ENCODE results near the gene ACSS3. TPM values are rescaled to one million over a fixed set of nuclear protein-coding genes. Genes with fewer than 3 reads are reported as not detected.
A peak's percentile ranks its signal among the peaks of the same experiment; 100 is the strongest.

ACSS3 gene
- total RNA-seq, 3 donors from 2014 or later: 0.69 to 6.4 (median 1.9) TPM

- no peaks in the 10 kb centered on the region for H3K36me3 ChIP-seq (ENCODE audit: low read depth)
- DNase-seq (no peak), ATAC-seq (no peak)
- H3K4me3 ChIP-seq: no peak overlapping the region
- no peaks in the 10 kb centered on the region for H3K4me1 ChIP-seq (ENCODE audit: low read depth)
- intact Hi-C loops (cut with DNase I, micrococcal nuclease): no loop called here
- no peaks in the 10 kb centered on the region for H3K9me3 ChIP-seq
- TF ChIP-seq CTCF (IDR thresholded peaks at IDR 0.05): no peak
Measured at GRCh38 chr12:81070846-81071245, 7.0 kb upstream of the ACSS3 start.

GRCh38 chr12:81075539-81075938 is 2.3 kb upstream of the ACSS3 start:
- no peaks in the 10 kb centered on the region for H3K36me3 ChIP-seq (ENCODE audit: low read depth)
- TF ChIP-seq CTCF (IDR thresholded peaks at IDR 0.05): no peak
- no peak for ATAC-seq
- intact Hi-C loops (cut with DNase I, micrococcal nuclease): no loop called here
- H3K4me3 ChIP-seq: no peak overlapping the region
- no peaks in the 10 kb centered on the region for H3K9me3 ChIP-seq
- H3K4me1 ChIP-seq (ENCODE audit: low read depth): no peaks in the 10 kb centered on the region
- DNase-seq: no peak

- TF ChIP-seq CTCF (IDR thresholded peaks at IDR 0.05): no peak
- no peaks in the 10 kb centered on the region for H3K4me1 ChIP-seq (ENCODE audit: low read depth)
- no peak overlapping the region for H3K4me3 ChIP-seq
- ATAC-seq: no peak
- H3K9me3 ChIP-seq: no peaks in the 10 kb centered on the region
- H3K36me3 ChIP-seq (ENCODE audit: low read depth): no peaks in the 10 kb centered on the region
- intact Hi-C loops (cut with DNase I, micrococcal nuclease): no loop called here
- DNase-seq: no peak
Measured at GRCh38 chr12:81077329-81077685, 572 bp upstream of the ACSS3 start.

- intact Hi-C loops (cut with DNase I, micrococcal nuclease): no loop called here
- ATAC-seq (peak; percentile 44), DNase-seq (peak in 1 of 3 donors; percentile 5)
- no peaks in the 10 kb centered on the region for H3K4me1 ChIP-seq (ENCODE audit: low read depth)
- no peak overlapping the region for H3K4me3 ChIP-seq
- no peaks in the 10 kb centered on the region for H3K36me3 ChIP-seq (ENCODE audit: low read depth)
- H3K9me3 ChIP-seq: no peaks in the 10 kb centered on the region
- no peak for TF ChIP-seq CTCF (IDR thresholded peaks at IDR 0.05)
Measured at GRCh38 chr12:81078469-81079196, 754 bp downstream of the ACSS3 start.

- DNase-seq (no peak), ATAC-seq (peak; percentile 20)
- Histone ChIP-seq H3K9me3 (no peaks in the 10 kb centered on the region), H3K36me3 (ENCODE audit: low read depth) (no peaks in the 10 kb centered on the region), H3K4me1 (ENCODE audit: low read depth) (no peaks in the 10 kb centered on the region), H3K4me3 (no peak overlapping the region)
- TF ChIP-seq CTCF (IDR thresholded peaks at IDR 0.05): no peak
- intact Hi-C loops (cut with DNase I, micrococcal nuclease): no loop called here
Measured at GRCh38 chr12:81079280-81080076, 1.6 kb downstream of the ACSS3 start.
